Measurements from ENCODE around the gene NKAIN2.
A peak's percentile ranks its signal among the peaks of the same experiment; 100 is the strongest.

Gene NKAIN2

DNA sequence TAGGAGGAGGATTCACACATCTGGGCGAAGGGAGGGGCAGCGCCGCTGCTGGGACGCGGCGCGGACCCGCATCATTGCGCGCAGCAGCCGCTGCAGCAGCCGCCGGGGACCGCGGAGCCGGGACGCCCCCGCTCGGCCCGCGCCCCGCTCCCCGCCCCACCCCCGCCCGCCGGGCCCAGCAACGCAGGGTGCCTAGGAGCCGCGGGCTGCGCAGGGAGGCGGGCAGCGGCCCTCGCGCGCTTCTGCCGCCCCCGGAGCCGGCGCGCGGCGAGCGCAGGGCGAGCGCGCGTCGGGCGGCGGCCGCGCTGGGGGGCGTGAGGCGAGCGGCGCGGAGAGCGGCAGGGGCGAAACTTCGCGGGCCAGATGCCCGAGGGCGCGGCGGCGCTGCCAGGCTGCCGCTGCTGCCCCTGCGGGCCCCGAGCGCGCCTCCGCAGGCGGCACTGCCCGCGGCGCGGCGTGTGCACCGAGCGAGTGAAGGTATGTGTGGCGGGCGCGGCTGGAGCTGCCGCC is at the start of gene NKAIN2:
Gene NKAIN2, plus strand, starts transcription at position 362 of the 510 bp plus-strand sequence.
- peak in 1 of 2 donors; percentile 9 for ATAC-seq

GRCh38 chr6:123759472-123759871 is 44.2 kb upstream of the NKAIN2 start:
- ATAC-seq, result no peak

DNA sequence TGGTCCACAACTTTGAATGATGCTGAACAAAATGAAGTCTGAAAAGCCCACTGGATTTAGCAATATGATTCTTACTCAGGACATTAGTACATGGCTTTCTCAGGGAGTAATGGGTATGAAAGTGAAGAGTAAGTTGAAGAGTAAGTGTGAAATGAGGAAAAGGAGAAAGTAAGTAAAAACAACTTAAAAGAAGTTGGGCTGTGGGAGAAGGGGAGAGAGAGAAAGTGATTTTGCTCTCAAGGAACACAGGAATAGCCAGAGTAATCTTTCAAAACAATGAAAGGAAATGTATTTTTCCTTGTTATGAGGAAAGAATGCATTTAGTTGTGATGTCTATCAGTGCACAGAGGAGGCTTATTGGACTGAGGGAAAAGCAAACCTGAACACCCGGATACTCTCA is 39.8 kb upstream of the NKAIN2 start:
- no peak for ATAC-seq

DNA sequence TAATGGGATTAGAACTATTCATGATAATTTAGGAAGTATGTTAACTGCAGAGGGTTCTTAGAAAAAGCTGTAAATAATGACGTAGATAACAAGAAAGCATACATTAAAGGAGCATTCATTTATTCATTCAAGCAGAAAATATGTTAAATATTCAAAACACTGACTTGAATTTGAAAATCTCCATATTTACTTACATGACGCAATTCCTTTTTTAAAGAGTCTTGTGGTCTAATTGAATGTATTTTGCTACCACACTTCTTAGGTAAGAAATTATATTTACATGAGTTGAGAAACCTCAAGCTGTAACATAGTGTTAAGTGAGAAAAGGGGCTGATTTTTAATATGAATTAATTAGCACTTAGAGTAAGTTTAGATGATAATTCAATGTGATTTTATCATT is 38.9 kb upstream of the NKAIN2 start:
- no peak for ATAC-seq

DNA sequence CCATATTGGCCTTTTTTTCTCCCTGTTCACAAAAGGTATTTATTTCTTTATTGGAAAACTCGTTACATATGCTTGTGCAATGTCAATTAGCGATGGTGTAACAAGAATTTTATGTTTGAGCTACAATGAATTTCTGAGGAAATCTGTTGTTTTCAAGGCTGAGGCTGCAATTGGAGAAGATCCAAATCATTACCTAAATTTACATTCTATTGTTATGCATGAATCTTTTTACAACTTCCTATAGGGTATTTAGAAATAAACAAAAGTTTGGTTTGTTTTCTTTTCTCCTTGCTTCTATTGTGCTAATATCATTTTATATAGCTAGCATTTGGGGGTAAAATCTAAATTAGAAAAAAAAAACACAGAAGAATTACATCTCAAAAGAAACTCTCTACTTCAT is 34.7 kb upstream of the NKAIN2 start:
- no peak for ATAC-seq

DNA sequence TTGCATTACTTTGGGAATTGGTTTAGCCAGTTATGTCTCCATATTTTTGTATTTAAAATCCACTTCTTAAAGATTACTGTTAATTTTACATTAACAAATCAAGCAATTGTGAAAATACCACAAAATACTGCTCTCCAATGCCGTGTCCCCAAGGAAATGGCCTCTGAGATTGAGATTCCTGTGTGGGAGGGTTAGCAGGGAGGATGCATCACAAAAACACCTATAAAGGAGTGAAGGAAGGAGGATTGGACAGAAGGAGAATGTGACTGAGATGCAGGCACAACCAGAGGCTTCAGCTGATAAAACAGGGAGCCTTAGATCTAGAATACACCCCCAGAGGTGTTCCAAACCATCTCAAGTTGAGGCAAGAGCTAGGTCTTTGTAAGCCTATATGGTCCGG is 34.2 kb upstream of the NKAIN2 start:
- no peak for ATAC-seq

DNA sequence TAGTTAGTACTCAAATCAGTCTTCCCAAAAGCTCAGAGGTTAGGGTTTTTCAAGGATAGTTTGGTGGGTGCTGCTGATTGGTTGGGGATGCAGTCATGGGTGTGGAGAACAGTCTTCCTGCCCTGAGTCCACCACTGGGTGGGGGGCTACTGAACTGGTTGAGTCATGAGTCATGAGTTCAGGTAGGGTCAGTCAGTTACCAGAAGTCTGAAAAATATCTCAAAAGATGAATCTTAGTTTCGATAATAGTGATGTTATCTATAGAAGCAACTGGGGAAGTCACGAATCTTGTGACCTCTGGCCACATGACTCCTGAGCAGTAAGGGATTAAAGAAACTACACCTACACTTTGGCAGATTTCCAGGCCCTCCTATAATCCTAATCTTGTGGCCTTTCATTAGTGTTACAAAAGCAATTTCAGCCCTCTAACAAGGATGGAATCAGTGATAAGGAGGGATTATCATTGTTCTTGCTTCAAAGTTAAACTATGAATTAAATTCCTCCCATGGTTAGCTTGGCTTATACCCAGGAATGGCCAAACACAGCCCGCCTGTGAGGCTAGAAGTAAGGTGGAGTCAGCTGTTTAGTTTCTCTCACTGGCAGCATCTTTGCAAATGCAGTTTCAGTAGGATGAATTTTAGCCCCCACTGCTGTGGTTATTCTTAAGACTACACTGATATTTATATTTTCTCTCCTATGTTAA is 33.3 kb upstream of the NKAIN2 start:
- ATAC-seq, result no peak

GRCh38 chr6:123771126-123771525 is 32.5 kb upstream of the NKAIN2 start:
- ATAC-seq, result no peak

- ATAC-seq, result no peak
Measured at GRCh38 chr6:123777563-123777962, 26.1 kb upstream of the NKAIN2 start.

DNA sequence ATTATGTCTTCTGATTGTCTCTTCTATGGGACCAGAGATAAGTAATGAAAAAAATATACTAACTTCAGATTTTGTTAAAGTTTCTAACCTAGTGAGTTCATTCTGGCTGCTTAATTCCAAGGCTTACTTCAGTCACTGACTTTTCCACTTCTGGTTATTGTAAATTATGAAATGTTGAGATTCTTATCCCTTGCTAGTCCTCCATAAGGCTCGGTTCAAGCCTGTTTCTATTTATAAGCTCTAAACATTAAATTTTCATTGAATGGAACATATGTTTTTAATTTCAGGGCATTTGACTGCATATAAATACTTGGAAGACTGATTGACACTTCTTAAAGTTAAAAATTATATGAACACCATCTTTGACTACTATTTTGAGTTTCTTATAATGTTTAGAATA is 23.6 kb upstream of the NKAIN2 start:
- no peak for ATAC-seq

DNA sequence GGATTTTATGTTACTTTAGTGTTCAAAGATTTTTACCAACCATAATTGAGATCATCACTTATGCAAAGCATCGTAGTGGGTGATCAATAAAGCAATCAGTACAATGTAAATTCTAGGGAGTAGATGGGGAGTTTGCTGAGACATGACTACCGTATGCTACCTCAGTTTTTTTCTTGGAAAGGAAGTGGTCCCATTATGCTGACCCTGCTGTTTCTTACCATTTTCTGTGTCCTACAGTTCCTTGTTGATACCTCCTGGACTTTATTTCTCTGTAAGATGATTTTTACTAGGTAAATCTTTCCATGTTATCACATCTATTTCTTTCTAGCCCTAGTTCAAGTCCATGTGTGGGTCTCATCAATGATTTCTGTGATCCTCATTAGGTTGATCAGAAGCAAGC is 19.3 kb upstream of the NKAIN2 start:
- no peak for ATAC-seq

DNA sequence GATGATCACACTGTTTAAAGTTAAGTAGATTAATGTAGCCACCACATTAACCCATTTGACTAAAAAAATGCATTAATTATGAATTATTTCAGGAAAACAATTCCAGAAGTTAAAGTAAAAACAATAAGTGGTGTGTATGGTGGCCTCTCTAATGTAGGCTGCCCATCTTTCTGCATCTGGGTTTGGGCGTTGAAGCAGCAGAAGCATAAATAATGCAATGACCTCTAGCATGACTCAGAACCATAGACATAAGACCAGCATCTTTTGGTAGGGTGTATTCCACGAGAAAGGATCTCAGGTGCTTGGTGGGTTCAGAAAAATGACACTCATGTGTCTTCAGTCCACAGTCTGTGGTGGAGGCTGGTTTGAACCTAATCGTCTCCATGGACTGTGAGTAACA is 18.6 kb upstream of the NKAIN2 start:
- no peak for ATAC-seq

- ATAC-seq, result no peak
Measured at GRCh38 chr6:123788319-123788718, 15.3 kb upstream of the NKAIN2 start.

- ATAC-seq, result no peak
Measured at GRCh38 chr6:123794190-123794589, 9.5 kb upstream of the NKAIN2 start.

DNA sequence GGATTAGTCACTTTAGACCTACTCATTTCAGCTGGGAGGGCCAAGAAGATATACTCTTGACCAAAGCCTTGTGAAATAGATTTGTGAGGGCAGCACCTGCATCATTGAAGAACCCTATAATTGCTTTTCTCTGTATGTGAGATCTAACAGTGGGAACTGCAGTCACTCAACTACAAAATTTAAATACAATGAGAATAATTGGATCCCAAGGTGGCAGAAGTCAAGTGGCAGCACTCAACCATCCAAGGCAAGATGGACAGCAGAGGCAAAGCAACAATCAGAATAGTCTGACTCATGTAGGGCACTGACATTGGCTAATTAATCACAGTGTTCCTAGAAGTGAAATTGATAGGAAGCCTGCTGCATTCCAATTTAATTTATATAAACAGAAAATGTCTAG is 8.9 kb upstream of the NKAIN2 start:
- no peak for ATAC-seq

- ATAC-seq, result no peak
Measured at GRCh38 chr6:123801067-123801466, 2.6 kb upstream of the NKAIN2 start.

GRCh38 chr6:123802351-123802696 is 1.3 kb upstream of the NKAIN2 start:
- peak in 1 of 2 donors; percentile 7 for ATAC-seq

DNA sequence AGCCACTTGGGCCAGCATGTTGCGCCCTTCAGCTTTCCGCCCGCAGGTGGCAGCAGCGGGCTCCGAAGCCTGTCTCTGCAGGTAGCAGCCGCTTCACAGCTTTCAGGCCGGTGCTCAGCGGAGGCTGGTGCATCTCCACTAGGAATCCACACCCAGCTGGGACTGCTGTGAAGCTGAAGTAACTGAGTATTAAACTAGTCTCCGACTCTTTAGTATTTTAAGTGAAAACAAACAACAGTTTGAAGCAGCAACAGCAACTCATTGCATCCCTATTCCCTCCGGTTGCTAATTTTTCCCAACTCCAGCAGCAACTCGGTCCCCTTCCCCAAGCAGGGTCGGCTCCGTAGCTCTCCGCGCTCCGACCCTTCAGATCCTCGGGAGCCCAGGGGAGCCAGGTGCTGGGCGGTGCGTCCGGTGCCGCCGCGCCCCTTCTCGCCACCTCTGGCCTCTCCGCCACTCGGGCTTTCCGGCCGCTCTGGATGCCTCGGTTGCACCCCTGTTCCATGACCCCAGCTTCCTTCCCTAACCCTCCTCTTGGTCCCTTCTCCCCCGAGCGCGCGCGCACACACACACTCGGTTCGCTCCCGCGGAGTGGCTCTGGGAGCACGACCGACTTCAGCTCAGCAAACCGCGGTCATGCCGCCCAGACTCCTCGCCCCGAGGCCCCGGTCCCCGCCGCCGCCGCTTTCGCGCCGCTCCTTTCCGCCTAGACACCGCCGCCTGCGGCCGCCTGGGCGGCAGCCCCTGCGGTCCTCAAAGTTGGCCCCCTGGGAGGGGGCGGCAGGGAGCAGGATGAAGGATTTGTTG is 765 bp upstream of the NKAIN2 start:
- peak; percentile 71 to 83 for ATAC-seq

GRCh38 chr6:123804014-123804786 is 535 bp downstream of the NKAIN2 start:
- no peak for ATAC-seq

DNA sequence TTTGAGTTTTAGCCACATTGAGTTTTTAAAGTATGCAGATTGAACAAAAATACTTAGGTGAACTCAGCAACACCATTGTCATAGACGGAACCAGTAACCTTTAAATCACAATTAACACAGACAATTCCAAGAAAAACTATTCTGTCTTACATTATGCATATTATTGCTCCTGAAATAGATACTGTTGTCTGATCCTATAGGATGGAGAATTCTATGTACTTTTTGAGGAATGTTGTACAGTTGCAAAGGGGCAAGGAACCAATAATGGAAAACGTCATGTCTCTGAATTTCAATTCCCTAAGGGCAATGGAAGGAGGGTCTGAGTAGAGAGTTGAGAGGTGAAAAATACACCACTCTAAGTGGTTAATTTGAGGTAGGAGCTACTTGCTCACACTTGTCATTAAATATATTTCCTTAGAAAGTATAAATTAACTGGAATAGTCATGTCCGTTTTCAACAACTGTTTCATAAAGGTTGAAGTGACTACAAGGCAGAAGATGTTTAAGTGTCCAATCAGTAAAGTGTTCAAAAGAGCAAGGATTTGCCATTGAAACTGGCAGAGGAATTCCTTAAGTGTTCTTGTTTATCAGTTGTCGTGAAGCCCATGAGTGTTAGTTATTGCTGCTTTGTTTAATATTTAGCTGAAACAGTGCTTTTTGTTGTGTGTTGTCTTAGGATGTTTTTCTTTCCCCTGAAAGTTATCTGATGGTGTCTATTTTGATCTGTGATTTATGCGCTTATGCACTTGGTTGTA is 1.3 kb downstream of the NKAIN2 start:
- no peak for ATAC-seq

DNA sequence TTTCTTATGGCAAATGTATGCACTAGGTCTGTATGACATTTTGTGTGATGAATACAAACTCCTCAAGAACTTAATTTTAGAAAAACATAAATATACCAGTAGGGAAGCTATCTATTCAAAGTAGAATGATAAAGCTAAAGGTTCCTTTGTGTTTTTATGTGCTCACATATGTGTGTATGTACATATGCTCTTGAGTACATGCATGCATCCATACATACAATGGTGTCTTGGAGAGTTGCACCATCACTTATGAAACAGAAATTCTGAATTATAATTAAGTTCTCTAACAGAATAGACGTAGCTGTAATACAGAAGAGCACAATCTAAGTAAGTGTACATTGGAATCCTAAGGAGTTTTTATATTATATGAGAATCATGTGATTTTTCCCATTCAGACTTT is 2.3 kb downstream of the NKAIN2 start:
- ATAC-seq, result no peak

DNA sequence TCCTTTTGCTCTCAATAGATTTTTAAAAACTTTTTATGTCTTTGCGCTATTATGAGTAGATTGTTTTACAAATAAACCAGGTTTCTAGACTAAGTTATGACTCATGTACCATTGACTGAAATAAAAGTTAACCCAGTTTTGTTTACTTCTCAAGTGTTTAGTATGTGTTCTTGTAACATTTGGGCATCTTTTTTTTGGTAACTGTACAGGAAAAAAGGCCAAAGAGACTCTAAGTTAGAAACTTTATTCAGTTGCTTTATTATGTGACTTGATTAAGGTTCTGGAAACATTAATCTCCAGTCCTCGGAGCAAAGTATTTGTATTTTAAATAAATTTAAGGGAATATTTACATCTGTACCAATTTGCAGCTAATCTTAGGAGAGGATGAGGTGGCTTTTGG is 2.9 kb downstream of the NKAIN2 start:
- ATAC-seq, result no peak

DNA sequence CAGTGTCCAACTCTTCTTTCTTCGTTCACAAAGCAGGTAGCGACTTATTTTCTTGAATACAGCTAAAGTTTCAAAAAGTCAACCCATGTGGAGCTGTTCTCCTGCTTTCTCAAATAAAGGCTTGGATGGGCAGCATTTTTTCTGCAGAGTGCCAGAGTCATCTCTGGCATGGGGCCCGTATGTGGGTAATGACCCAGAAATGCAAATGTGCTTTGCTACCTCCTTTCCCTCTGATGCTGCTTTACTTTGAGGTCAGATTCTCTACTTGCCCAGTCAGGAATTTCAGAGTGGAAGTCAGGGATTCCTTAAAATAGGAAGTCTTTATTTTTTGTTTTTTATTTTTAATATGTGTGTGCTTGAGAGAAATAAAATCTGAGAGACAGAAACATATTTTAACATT is 4.9 kb downstream of the NKAIN2 start:
- ATAC-seq, result no peak
